SU-DHL-6 (cell line): ENCODE results near the gene RAB1A.

Source experiments
- CTCF ChIP-seq: fragments of 200-600 bp; sonication (generic); IDR thresholded peaks from one replicate; pipeline ENCODE4 v1.5.1; 2017; ENCODE audit warnings: antibody characterized with exemption, mild to moderate bottlenecking, low read length, moderate library complexity; ENCODE audit not compliant: insufficient read depth, poor library complexity, severe bottlenecking
- EZH2phosphoT487 ChIP-seq: fragments of 200-600 bp; sonication (generic), shearing (Covaris generic); conservative IDR thresholded peaks from 2 replicates; pipeline ENCODE4 v1.6.1; 2018; ENCODE audit warnings: mild to moderate bottlenecking, antibody characterized with exemption, low read length, moderate library complexity, mixed read lengths

DNA sequence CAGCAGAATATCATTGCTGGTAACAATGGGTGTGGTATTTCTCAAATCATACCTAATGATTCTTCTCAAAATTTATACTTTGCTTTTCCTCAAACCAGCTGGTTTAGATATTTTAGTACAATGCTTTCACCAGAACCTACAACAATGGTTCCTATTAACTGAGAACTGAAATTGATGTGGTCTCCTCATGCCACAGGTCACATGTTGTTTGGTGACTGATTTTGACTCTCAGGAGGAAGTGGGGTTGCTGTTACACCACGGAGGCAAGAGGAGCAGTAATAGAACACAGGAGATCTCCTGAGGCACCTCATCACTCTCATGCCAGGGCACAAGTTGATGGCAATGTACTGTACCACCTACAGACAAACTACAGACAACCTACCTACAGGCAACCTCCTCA, 76.7 kb downstream of the RAB1A start:
- no peak for TF ChIP-seq CTCF
- no peak for TF ChIP-seq EZH2phosphoT487
